NCI-H524 (cell line): ENCODE data around the gene CEP170.

ENCODE experiments used
- DNase-seq, 2 experiments: peaks; one replicate each; lab custom pipeline; 2025; lab: John Stamatoyannopoulos, UW

The CEP170 gene

DNA sequence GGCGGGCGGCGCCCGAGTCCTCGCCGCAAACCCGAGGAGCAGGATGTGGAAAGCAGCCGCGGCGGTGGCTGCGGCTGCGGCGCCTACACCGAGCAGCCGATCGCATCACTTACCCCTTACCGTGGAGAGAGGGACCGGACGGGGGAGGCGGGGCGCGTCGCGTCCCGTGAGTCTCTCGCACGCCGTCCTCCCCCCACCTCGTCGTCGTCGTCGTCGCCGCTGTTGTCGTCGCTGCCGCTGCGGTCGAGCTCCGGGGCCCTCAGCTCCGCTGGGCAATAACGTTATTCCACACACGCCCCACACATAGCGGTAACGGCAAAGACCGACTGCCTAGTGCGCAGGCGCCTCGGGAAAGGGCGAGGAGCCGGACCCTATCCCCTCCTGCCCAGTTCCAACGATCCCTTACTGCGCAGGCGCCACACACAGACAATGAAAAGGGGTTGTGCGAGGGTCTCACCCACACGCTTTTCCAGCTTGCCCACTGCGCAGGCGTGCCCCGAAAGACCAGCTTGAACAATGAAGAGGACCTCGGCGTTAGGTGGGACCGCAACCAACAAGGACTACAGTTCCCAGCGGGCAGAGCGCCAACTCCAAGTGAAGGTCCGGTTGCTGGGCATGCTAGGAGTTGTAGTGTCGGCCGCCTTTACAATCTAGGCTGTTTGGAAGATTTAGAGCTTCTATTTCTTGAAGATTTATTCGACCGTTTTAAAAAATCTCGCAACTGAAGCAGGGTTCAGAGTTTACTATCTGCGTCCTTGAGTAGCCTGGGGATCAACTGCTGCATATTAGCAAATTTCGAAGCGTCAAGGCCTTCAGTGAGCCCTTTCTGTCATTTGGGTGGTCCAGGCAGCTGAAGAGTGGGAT, at the start of gene CEP170:
CEP170 (minus strand) TSS at position 355 of the 864 bp plus-strand sequence. CDS start 30,001 bp downstream, outside the sequence.
- peak; percentile 99 for DNase-seq

DNA sequence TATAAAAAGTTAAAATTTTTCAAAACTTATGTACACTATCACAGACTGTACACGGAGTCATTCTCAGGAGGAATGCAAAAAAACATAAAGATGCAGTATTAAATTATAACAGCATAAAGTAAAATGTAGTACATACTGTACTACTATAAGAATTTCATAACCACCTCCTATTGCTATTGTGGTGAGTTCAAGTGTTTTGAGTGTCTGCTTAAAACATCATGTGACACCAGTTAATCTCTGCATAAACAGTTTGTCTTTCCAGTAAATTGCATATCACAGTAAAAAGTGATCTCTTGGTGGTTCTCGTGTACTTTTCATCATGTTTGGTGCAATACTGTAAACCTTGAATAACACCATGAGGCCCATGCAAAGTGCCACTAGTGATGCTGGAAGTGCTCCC, 46.0 kb upstream of the CEP170 start:
- DNase-seq = no peak

DNA sequence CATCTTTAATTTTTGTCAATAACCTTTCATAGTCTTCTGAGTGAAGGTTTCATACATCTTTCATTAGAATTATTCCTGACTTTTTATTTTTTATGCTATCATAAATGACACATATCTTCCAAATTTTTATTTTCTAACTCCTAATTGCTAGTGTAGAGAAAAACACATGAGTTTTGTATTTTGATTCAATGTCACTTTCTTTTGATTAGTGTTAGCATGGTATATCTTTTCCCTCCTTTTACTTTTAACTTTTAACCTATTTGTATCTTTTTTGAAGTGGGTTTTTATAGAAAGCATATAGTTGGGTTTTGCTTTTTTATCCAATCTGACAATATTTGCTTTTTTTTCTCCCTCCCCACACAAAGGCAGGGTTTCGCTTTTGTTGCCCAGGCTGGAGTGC, 44.0 kb upstream of the CEP170 start:
- no peak for DNase-seq

DNA sequence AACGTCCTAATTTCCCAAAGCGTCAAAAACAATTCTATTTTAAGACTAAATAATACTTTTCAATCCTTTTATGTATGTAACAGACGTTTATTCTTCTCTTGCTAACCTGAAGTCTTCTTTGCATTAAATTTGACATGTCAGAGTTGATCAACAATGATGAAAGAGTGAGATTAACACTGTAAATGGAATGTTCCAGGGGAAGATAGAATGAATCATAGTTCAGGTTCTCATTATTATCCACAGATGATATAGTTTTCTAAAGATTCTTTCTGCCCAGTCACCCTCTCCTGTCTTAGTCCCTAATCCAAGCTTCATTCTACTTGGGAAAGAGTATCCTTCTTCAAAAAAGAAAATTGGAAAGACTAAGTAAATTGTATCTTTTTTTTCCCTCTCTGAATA, 39.6 kb upstream of the CEP170 start:
- no peak for DNase-seq

DNA sequence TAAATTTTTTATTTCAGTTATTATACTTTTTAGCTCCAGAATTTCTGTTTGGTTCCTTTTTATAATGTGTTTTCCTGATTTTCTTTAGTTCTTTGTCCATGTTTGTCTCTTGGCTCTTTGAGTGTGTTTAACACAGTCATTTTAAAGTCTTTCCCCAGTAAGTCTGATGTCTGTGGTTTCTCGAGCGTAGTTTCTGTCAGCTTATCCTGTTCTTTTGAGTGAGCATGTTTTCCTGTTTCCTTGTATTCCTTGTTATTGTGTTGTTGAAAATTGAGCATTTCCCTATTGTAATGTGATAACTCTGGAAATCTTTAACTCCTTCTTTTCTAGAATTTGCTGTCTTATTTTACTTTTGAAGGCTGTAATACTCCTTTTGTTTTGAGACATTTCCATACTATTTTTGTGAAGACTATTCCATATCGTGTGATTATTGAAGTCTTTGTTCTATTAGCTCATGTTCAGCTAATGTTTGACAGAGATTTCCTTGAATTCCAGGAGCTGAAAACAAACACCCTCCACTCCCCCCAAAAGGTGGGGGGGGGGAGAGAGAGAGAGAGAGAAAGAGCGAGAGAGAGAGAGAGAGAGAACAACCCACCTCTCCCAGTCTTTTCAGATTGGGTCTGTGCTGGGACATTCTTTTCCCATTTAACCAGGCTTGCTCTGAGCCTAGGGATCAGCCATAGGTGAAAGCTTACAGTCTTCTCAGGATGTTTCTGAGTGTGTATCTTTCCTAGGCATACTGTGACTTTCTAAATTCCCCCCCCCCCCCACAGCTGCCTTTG, 39.1 kb upstream of the CEP170 start:
- no peak for DNase-seq

DNA sequence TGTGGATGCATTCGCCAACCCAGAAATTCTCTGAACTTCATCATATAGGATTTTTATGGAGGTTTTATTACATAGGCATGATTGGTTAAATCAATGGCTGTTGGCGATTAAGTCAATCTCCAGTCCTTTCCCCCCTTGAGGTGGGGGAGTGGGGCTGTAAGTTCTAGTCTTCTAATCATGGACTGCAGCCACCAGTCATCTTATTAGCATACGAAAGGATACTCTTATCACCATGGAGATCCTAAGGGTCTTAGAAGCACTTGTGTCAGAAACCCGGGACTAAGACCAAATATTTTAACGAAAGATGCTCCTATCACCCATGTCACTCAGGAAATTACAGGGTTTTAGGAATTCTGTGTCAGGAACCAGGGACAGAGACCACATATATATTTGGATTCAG, 37.0 kb upstream of the CEP170 start:
- no peak for DNase-seq

DNA sequence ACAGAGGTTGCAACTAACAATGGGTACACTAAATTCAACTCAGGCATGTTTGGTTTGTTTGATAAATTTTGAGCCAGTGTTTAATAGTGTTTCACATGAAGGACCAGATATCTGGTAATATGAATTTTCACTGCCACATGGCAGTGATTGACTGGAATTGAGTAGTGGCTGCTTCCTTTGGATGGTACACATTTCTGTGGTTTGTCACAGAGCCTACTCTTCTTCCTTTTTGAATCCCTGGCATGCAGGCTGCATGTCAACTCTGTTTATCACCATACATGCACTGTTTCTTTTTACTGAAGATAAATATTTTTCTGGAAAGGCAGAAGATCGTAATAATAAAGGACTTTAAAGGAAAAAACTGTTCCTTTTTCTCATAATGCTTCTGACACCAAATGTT, 36.2 kb upstream of the CEP170 start:
- DNase-seq = no peak

DNA sequence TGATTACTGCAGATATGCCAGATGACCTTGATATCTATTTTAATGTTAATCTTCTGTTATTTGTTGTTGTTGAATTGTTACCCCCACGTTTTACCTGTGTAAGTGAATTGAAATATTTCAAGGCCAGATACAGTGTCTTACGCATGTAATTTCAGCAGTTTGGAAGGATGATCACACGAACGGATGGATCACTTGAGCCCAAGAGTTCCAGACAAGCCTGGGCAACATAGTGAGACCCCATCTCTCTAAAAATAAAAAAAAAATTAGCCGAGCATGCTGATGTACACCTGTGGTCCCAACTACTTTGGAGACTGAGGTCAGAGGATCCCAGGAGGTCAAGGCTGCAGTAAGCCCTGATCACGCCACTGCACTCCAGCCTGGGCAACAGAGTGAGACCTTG, 33.0 kb upstream of the CEP170 start:
- no peak for DNase-seq

DNA sequence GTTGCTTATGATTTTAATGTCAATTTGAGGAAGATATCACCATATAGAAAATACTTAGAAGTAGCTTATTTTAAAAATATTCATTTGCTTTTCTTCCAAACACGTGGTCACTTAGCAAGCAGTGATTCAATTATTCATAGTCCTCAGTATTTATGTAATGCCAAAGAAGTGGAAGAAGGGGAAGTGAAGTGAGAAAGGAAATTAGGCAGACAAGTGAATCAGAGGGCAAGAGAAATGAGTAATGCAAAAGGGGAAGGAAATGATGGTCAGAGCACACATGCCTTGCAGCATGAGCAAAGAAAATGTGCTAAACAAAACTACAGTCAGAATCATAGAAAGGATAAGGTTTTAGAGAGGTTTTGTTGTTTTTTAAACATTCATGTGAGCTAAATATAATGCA, 32.6 kb upstream of the CEP170 start:
- no peak for DNase-seq

DNA sequence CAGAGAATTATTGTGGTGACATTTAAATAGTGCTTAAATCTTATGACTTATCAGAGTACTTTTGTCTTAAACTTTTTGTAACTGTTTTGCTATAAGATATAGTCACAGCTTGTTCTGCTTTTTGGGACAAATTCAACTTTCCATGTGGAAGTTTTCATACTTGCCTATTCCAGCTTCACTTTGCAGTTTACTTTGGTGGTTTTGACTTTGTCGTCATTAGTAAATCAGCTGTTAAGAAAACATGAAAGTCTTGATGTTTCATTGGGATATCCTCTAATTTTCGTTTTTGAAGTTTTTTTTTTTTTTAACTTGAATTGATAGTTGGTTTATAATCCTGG, 32.0 kb upstream of the CEP170 start:
- DNase-seq = no peak

DNA sequence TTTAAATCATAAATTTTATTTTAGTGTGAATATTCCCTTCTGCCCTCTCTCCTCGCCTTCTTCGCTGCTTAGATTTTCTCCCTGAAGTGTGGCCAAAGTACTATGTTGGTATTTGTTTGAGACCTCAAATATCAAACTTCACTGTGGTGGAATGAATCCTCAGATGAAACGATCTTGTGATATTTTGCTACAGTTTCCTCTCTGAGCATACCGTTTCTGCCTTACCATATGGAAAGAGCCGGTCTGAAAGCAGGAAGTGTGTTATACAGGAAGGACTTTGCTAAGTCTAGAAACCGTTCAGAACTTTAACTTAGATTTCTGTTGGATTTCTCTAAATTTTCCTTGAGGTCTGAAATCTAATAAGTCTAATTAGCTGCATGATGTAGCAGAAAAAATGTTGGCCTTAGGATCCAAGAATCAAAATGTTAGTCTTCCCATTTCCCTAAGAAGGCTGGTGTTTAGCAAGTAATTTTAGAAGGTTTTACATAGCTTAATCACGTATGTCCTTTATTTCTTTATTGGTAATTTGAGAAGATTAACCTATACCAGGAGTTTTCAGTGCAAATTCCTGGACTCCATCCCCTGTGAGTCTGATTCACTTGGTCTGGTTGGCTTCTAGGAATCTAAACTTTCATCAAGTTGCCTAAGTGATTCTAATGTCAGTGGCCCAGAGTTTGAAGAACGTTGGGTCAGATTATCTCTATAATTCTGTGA, 31.5 kb upstream of the CEP170 start:
- no peak for DNase-seq

DNA sequence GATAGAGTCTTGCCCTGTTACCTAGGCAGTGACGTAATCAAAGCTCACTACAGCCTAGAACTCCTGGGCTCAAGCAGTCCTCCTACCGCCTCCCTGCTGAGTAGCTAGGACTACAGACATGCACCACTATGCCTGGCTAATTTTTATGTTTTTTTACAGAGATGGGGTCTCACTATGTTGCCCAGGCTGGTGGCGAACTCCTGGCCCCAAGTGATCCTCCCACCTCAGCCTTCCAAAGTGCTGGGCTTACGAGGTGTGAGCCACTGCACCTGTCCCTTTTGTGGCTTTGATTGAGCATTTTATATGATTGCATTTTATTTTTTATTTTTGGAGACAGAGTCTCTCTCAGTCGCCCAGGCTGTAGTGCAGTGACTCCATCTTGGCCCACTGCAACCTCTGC, 26.6 kb upstream of the CEP170 start:
- DNase-seq = no peak

DNA sequence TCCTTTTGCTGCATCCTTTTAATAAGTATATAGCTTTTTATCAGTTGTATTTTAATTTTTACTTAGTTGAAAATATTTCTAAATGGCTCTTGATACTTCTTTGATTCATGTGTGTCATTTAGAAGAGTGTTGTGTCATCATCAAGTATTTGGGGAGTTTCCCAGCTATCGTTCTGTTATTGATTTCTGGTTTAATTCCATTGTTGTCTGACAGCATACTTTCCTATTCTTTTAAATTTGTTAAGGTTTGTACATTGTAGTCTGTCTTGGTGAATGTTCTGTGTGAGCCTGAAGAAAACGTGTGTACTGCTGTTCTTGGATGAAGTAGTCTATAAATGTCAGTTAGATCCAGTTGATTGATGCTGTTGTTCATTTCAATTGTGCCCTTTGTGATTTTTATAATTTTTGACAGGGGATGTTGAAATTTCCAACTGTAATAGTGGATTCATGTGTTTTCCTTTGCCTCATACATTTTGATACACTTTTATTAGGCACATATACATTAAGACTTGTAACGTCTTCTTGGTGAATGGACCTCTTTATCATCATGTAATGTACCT, 25.6 kb upstream of the CEP170 start:
- no peak for DNase-seq

DNA sequence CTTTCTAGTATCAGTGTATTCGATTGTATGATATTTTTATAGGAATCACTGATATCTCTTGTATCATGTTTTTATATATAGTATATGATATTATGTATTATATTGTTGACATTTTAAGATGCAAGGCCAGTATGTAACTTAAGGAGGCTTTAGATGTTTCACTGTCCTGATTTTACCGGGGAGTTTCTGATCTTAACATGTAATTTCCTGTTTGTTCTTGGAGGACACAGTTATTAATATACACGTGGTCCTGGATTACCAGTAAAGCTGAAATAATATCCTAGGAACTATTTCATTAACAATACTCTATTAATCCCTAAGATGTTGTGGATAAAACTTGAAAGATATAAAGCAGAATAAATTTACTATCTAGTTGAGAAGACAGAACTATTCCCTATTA, 20.2 kb upstream of the CEP170 start:
- no peak for DNase-seq

DNA sequence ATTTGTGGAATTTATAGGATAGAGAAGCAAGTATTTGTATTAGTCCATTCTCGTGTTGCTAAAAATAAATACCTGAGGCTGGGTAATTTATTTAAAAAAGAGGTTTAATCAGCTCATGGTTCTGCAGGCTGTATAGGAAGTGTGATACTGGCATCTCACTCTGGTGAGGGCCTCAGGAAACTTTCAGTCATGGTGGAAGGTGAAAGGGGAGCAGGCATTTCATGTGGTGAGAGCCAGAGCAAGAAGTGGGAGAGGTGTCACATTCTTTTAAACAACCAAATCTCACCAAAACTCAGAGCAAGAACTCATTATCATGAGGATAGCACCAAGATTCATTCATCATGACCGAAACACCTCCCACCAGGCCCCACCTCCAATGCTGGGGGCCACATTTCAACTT, 18.9 kb upstream of the CEP170 start:
- no peak for DNase-seq

DNA sequence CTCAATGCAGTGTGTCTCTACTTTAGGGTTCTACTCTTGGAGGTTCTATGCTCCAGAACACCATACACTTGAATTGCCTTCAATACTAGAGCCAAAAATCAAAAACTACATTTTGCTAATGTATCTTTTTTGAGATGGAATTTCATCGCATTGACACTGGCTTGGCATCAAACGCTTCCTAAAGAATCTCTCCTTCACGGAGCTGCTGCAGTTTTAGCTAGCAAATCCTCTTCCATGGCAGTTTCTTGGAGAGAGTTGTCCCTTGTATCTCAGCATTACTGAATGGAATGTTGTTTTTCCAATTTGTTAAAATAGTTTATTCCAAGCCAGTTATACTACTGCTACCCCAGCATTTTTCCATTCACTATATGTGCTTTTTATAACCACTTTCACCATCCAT, 18.4 kb upstream of the CEP170 start:
- no peak for DNase-seq

DNA sequence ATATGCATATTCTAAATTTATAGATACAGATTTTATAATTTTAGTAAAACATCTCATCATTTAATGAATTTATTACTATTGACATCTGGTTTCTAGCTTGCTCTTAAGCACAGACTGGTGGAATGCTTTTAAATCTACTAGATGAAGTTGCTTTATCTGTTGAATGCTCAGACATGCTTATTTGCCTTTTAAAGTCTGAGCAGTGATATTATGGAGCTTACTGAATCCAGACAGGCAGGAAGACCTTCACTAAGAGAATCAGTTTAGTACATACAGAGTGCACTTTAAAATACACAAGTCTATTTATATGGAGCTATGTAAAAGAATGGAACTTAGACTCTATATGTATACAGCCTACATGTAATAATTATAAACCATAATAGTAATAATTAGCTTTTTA, 17.3 kb upstream of the CEP170 start:
- no peak for DNase-seq

DNA sequence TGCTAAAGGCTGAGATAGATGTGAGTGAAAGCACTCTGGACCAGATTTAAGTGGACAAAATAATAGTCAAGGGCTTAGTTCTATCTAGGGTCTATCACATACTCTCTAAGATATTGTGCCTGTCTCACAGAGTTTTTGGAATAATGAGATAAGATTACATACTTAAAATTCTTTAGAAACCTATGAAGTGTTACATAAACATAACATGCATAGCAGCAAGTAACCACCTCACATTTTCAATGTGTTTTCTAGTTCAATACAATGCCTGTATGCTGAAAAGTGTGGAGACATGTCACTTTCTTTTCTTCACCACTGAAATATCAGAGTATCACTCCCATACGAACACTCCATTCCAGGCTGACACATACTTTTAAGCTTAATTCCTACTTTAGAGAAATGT, 16.9 kb upstream of the CEP170 start:
- DNase-seq = no peak

DNA sequence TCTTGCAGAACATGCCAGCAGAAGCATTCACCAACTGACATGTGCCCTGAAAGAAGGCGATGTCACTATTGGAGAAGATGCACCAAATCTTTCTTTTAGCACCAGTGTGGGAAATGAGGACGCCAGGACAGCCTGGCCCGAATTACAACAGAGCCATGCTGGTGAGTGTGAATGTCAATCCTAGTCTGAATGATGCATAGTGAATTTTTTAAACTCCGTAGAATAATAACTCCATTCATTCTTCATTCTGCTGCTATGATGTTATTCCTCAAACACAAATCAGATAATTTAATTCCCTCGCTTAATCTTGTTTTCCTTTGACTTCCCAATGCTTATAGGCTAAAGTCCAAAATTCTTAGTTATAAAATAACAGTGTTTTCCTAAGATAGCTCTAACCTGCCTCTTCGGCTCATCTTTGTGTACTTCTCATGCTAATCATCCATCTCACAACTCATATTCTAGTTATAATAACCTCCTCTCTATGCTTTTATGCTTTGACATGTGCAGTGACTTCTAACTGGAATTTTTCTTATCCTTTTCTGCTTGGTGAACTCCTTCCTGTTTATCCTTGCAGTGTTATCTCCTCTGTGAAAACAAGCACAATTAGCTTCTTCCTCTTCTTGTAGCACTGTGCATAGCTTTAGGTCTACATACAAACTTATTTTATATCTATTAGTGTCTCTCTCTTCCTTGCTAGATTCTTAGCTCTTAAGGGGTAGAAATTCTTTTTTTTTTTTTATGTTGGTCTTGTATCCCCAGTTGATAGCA, 15.2 kb upstream of the CEP170 start:
- DNase-seq = no peak

DNA sequence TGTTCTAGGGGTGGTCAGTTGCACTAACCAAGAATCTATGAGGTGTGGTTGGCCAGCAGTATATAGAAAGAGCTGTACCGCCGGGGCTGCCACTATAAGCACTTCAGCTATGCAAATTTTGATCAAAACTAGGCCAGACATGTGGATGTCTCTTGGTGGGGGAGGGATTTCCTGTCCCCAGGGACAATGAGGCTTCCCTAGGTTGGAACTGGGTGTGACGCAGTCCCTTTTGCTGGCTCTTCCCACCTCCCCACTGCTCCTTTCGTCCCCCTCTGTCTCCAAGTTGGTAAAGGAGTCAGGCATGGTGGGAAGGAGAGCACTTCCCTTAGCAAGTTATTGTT, 14.3 kb upstream of the CEP170 start:
- no peak for DNase-seq

DNA sequence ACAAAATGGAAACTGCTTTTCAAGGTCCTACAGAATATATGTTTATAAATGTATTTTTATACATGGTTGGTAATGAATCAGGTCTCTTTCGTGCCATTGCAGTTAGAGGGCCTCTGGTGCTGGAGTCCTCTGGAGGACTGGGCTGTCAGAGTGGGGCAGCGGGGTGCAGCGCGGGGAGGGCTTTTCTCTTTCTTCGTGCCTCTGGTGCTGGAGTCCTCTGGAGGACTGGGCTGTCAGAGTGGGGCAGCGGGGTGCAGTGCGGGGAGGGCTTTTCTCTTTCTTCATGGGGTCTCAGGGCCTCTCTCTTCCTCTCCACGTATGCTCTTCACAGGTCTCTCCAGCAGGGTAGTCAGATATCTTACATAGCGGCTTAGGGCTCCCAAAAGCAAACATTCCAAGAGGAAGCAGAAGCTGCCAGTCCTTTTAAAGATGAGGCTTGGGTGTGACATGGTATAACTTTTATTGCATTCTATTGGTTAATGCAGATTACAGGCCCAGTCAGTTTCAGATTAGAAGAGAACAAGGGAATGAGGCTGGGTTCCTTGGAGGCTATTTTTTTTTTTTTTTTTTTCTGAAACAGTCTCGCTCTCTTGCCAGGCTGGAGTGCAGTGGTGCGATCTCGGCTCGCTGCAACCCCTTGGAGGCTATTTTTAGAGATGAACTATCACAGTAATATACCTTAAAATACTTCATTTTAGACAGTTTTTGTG, 13.8 kb upstream of the CEP170 start:
- DNase-seq = no peak
